Neural progenitor cell (in vitro differentiated cells): ENCODE measurements around the gene CHKA. TPM values are rescaled to one million over a fixed set of nuclear protein-coding genes. Genes with fewer than 3 reads are reported as not detected.

Experiments used
- DNase-seq: peaks from one replicate; pipeline ENCODE4 v3.0.0-alpha.2; 2016; ENCODE audit warnings: low spot score
- H2AFZ ChIP-seq: fragments of 200-600 bp; sonication (generic); replicated peaks from 2 replicates; pipeline ENCODE4 v1.6.1; 2016; ENCODE audit warnings: antibody characterized with exemption
- H3F3A ChIP-seq: fragments of 200-600 bp; sonication (generic); 2 replicates; pipeline ENCODE4 v1.6.1; 2016; ENCODE audit warnings: antibody characterized with exemption, low read depth
- H3K27ac ChIP-seq: fragments of 200-600 bp; sonication (generic); 2 replicates; pipeline ENCODE4 v1.5.1; 2016; ENCODE audit warnings: mild to moderate bottlenecking
- H3K27me3 ChIP-seq: fragments of 200-600 bp; sonication (generic); 2 replicates; pipeline ENCODE4 v1.6.1; 2016; ENCODE audit warnings: mild to moderate bottlenecking, moderate library complexity
- H3K36me3 ChIP-seq: fragments of 200-600 bp; sonication (generic); 2 replicates; pipeline ENCODE4 v1.5.1; 2016
- H3K4me1 ChIP-seq: fragments of 200-600 bp; sonication (generic); 2 replicates; pipeline ENCODE4 v1.6.1; 2016; ENCODE audit warnings: mixed run types
- H3K4me2 ChIP-seq: fragments of 200-600 bp; sonication (generic); 2 replicates; pipeline ENCODE4 v1.6.1; 2016
- H3K4me3 ChIP-seq: fragments of 200-600 bp; sonication (generic); 2 replicates; pipeline ENCODE4 v1.5.1; 2016
- H3K79me2 ChIP-seq: fragments of 200-600 bp; sonication (generic); 2 replicates; pipeline ENCODE4 v1.6.1; 2016; ENCODE audit warnings: low read depth
- H3K9ac ChIP-seq: fragments of 200-600 bp; sonication (generic); 2 replicates; pipeline ENCODE4 v1.6.1; 2016
- H3K9me3 ChIP-seq: fragments of 200-600 bp; sonication (generic); 2 replicates; pipeline ENCODE4 v1.5.1; 2016; ENCODE audit warnings: low read depth
- H4K20me1 ChIP-seq: fragments of 200-600 bp; sonication (generic); 2 replicates; pipeline ENCODE4 v1.6.1; 2016; ENCODE audit warnings: low read depth
- H3K27ac Mint-ChIP-seq: 3 replicates; pipeline ENCODE4 v1.8.0; 2021; ENCODE audit warnings: mixed read lengths
- H3K27me3 Mint-ChIP-seq: 2 replicates; pipeline ENCODE4 v1.8.0; 2022; ENCODE audit warnings: low read depth, mild to moderate bottlenecking, inconsistent platforms, moderate library complexity, mixed read lengths; ENCODE audit not compliant: insufficient read depth
- H3K36me3 Mint-ChIP-seq: 3 replicates; pipeline ENCODE4 v1.8.0; 2021; ENCODE audit warnings: mixed read lengths
- H3K4me1 Mint-ChIP-seq: 3 replicates; pipeline ENCODE4 v1.8.0; 2021; ENCODE audit warnings: mixed read lengths
- H3K4me3 Mint-ChIP-seq: 3 replicates; pipeline ENCODE4 v1.8.0; 2021; ENCODE audit warnings: mild to moderate bottlenecking, moderate library complexity, mixed read lengths
- H3K9me3 Mint-ChIP-seq: 3 replicates; pipeline ENCODE4 v1.8.0; 2020; ENCODE audit warnings: mixed read lengths
- CTCF ChIP-seq: fragments of 200-600 bp; sonication (generic); IDR thresholded peaks from 2 replicates; pipeline ENCODE4 v1.5.1; 2017; ENCODE audit warnings: antibody characterized with exemption, mild to moderate bottlenecking
- EZH2 ChIP-seq: fragments of 200-600 bp; sonication (generic); IDR thresholded peaks from 2 replicates; pipeline ENCODE4 v1.6.1; 2017; ENCODE audit warnings: antibody characterized with exemption, mild to moderate bottlenecking, moderate library complexity
- EZH2phosphoT487 ChIP-seq: fragments of 200-600 bp; sonication (generic); IDR thresholded peaks from 2 replicates; pipeline ENCODE4 v1.6.1; 2017; ENCODE audit warnings: antibody characterized with exemption
- total RNA-seq: library from RNA; depleted of rRNA; stranded (reverse); fragments of >200 nt; gene quantifications from 2 replicates; pipeline ENCODE4 v1.2.3, GENCODE V29; 2015; ENCODE audit warnings: low replicate concordance

The CHKA gene
- total RNA-seq, 1 donor from 2014 or later: 36.8 TPM

DNA sequence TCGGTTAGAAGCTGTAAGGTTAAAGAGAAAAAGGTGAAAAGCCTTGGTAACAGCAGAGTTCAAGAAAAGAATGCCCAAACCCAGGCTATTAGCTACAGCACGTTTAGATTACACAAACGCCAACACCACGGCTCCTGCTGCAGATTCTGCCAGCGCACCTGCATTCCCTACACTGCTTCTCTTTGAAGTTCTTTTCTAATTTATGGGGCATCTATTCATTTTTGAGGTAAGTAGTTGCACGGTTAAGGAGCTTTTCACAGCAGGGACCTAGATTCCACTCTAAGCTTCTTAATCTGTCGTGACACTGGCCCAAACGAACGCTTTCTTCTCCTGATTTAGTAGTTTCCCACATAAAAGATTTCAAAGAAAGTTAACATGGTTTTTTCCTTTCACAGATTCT is 38.0 kb upstream of the CHKA start:
- TF ChIP-seq CTCF (no peak), EZH2phosphoT487 (peak; percentile 78)
- peak; percentile 68 for DNase-seq
- peaks cover 15% of the 10 kb centered on the region for H4K20me1 ChIP-seq
- no peaks in the 10 kb centered on the region for H3K27me3 ChIP-seq
- Mint-ChIP-seq H3K27me3 (peaks cover 7% of the 10 kb centered on the region), H3K36me3 (peaks cover 35% of the 10 kb centered on the region), H3K4me1 (peaks cover 59% of the 10 kb centered on the region), H3K27ac (peak overlapping the region; percentile 98), H3K9me3 (no peaks in the 10 kb centered on the region), H3K4me3 (peak overlapping the region; percentile 69)
- peak overlapping the region; percentile 64 for H3K27ac ChIP-seq
- H3K9me3 ChIP-seq: no peaks in the 10 kb centered on the region
- no peak overlapping the region for H3K4me3 ChIP-seq
- H2AFZ ChIP-seq: no peak overlapping the region
- no peaks in the 10 kb centered on the region for H3K79me2 ChIP-seq
- no peak overlapping the region for H3K9ac ChIP-seq
- no peaks in the 10 kb centered on the region for H3K36me3 ChIP-seq
- peaks cover 36% of the 10 kb centered on the region for H3F3A ChIP-seq
- H3K4me2 ChIP-seq: peak overlapping the region; percentile 60
- peaks cover 35% of the 10 kb centered on the region for H3K4me1 ChIP-seq

DNA sequence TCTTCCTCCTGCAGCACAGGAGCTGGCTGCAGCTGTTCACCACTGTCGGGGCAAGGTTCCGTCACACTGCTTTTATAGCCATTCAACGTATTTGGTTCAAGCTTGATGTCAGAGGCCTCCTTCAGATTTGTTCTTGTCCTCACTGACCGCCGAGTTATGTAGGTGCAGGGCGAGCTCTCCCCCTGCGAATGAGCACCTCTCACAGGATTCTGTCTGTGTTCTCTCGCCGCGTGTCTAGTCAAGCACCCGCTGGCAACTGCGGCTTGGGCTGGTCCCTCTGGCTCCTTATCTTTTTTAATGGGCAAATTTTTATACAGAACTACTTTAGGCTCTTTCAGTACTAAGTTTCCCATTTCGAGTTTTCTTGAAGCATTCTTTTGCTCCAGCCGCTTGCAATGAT is 37.4 kb upstream of the CHKA start:
- Histone ChIP-seq H3K4me3 (no peak overlapping the region), H4K20me1 (peaks cover 15% of the 10 kb centered on the region), H3K9ac (no peak overlapping the region), H3K9me3 (no peaks in the 10 kb centered on the region), H3K27ac (peak overlapping the region; percentile 64), H3K27me3 (no peaks in the 10 kb centered on the region), H2AFZ (no peak overlapping the region), H3F3A (peaks cover 36% of the 10 kb centered on the region), H3K36me3 (no peaks in the 10 kb centered on the region), H3K4me2 (peak overlapping the region; percentile 60), H3K79me2 (no peaks in the 10 kb centered on the region), H3K4me1 (peaks cover 35% of the 10 kb centered on the region)
- Mint-ChIP-seq H3K9me3 (peaks cover 2% of the 10 kb centered on the region), H3K27me3 (peaks cover 10% of the 10 kb centered on the region), H3K4me1 (peaks cover 59% of the 10 kb centered on the region), H3K36me3 (peaks cover 35% of the 10 kb centered on the region), H3K27ac (peak overlapping the region; percentile 98), H3K4me3 (peak overlapping the region; percentile 59)
- no peak for DNase-seq
- TF ChIP-seq CTCF (no peak), EZH2 (no peak), EZH2phosphoT487 (no peak)

- peaks cover 13% of the 10 kb centered on the region for H3K4me1 ChIP-seq
- no peaks in the 10 kb centered on the region for H3K9me3 ChIP-seq
- Mint-ChIP-seq H3K27ac (no peak overlapping the region), H3K36me3 (peaks cover 24% of the 10 kb centered on the region), H3K4me1 (peaks cover 33% of the 10 kb centered on the region), H3K9me3 (peaks cover 2% of the 10 kb centered on the region), H3K4me3 (no peak overlapping the region), H3K27me3 (peaks cover 8% of the 10 kb centered on the region)
- peaks cover 13% of the 10 kb centered on the region for H3F3A ChIP-seq
- H3K36me3 ChIP-seq: no peaks in the 10 kb centered on the region
- H3K9ac ChIP-seq: no peak overlapping the region
- no peak overlapping the region for H3K4me2 ChIP-seq
- H4K20me1 ChIP-seq: peaks cover 3% of the 10 kb centered on the region
- no peak for TF ChIP-seq CTCF
- no peak for TF ChIP-seq EZH2
- H2AFZ ChIP-seq: no peak overlapping the region
- H3K27ac ChIP-seq: no peak overlapping the region
- no peak for DNase-seq
- no peak overlapping the region for H3K4me3 ChIP-seq
- H3K27me3 ChIP-seq: no peaks in the 10 kb centered on the region
- no peaks in the 10 kb centered on the region for H3K79me2 ChIP-seq
These were observed 32.6 kb upstream of the CHKA start for GRCh38 chr11:68153742-68154141.
